ENCODE results near the gene KRTAP16-1.

DNA sequence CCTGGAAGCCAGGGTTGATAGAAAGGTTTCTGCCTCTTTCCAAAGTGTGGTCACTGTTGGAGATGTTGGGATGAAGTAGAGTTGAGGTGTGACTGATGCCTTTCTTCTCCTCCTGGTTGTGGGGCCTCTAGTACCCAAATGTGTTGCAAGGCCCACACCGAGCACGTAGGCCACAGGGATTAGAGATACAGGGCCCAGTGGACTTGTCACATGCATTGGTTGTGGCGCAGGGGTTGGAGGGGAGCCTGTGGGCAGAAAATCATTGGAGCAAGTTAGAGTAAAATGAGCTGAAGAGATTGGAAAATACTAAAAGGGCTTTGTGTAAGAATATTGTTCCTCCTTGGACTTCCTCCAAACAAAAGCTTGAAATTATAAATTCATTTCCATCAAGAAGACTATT lies 36.9 kb upstream of the KRTAP16-1 start:
- no peak for TF ChIP-seq CTCF (IDR thresholded peaks at IDR 0.05; ENCODE audit: extremely low read depth in 1 of 2, insufficient read depth in 1 of 2, low read depth in 1 of 2, low read length in 2 of 2)
- no peak for TF ChIP-seq POLR2AphosphoS5 (IDR thresholded peaks at IDR 0.05; ENCODE audit: insufficient read depth, low read depth, low read length)
- no peak for TF ChIP-seq MAX (IDR thresholded peaks at IDR 0.05; ENCODE audit: insufficient read depth, insufficient read length)

Measured in endothelial cell of umbilical vein (primary cell).